ENCODE measurements around the gene CD40. TPM values are rescaled to one million over a fixed set of nuclear protein-coding genes. Genes with fewer than 3 reads are reported as not detected.

CD40 gene
- total RNA-seq, 2 experiments from 2014 or later, result 1.3 to 2.2 TPM

- DNase-seq, result no peak
- H3K4me1 Mint-ChIP-seq, result no peaks in the 10 kb centered on the region
- H3K27ac Mint-ChIP-seq, result no peak overlapping the region
- H3K27me3 Mint-ChIP-seq, result peaks cover 13% of the 10 kb centered on the region
- no peaks in the 10 kb centered on the region for H3K9me3 Mint-ChIP-seq (ENCODE audit: low read depth)
- CTCF ChIA-PET, result interaction anchor here (0.9 to 1.4 kb wide), 4 partner anchors 15 to 165 kb away, joined by 3 to 6 read pairs (median 4); no protein-coding TSS in a partner anchor
- no peaks in the 10 kb centered on the region for H3K36me3 Mint-ChIP-seq
- no peak for ATAC-seq
- no peak overlapping the region for H3K4me3 Mint-ChIP-seq
These were observed 33.8 kb downstream of the CD40 start for GRCh38 chr20:46151936-46152335.

- no peaks in the 10 kb centered on the region for H3K4me1 Mint-ChIP-seq
- no peaks in the 10 kb centered on the region for H3K9me3 Mint-ChIP-seq (ENCODE audit: low read depth)
- H3K27me3 Mint-ChIP-seq, result peaks cover 16% of the 10 kb centered on the region
- H3K27ac Mint-ChIP-seq, result no peak overlapping the region
- ATAC-seq, result no peak
- CTCF ChIA-PET, result interaction anchor here (1.4 kb wide), 2 partner anchors 14 to 130 kb away, joined by 4 to 6 read pairs; no protein-coding TSS in a partner anchor
- H3K4me3 Mint-ChIP-seq, result no peak overlapping the region
- no peak for DNase-seq
- H3K36me3 Mint-ChIP-seq, result no peaks in the 10 kb centered on the region
These were observed 34.9 kb downstream of the CD40 start for GRCh38 chr20:46152824-46153586.

- Mint-ChIP-seq H3K27me3 (peaks cover 20% of the 10 kb centered on the region), H3K27ac (no peak overlapping the region), H3K9me3 (ENCODE audit: low read depth) (no peaks in the 10 kb centered on the region), H3K4me1 (no peaks in the 10 kb centered on the region), H3K4me3 (no peak overlapping the region), H3K36me3 (no peaks in the 10 kb centered on the region)
- DNase-seq, result no peak
- no peak for ATAC-seq
- CTCF ChIA-PET, result no interaction called here
These were observed 36.2 kb downstream of the CD40 start for GRCh38 chr20:46154305-46154704.

GRCh38 chr20:46154796-46155195 is 36.7 kb downstream of the CD40 start:
- Mint-ChIP-seq H3K4me1 (no peaks in the 10 kb centered on the region), H3K27ac (no peak overlapping the region), H3K27me3 (peaks cover 18% of the 10 kb centered on the region), H3K9me3 (ENCODE audit: low read depth) (no peaks in the 10 kb centered on the region), H3K36me3 (no peaks in the 10 kb centered on the region), H3K4me3 (no peak overlapping the region)
- ATAC-seq (no peak), DNase-seq (no peak)
- CTCF ChIA-PET, result no interaction called here

GRCh38 chr20:46156065-46156464 is 38.0 kb downstream of the CD40 start:
- Mint-ChIP-seq H3K27me3 (peaks cover 18% of the 10 kb centered on the region), H3K27ac (no peak overlapping the region), H3K36me3 (no peaks in the 10 kb centered on the region), H3K4me1 (no peaks in the 10 kb centered on the region), H3K4me3 (no peak overlapping the region), H3K9me3 (ENCODE audit: low read depth) (no peaks in the 10 kb centered on the region)
- CTCF ChIA-PET, result no interaction called here
- ATAC-seq (no peak), DNase-seq (no peak)

- no peak for ATAC-seq
These were observed 39.0 kb downstream of the CD40 start for GRCh38 chr20:46157076-46157592.

GRCh38 chr20:46157625-46158024 is 39.5 kb downstream of the CD40 start:
- no peak overlapping the region for H3K27ac Mint-ChIP-seq
- no peak overlapping the region for H3K4me3 Mint-ChIP-seq
- H3K27me3 Mint-ChIP-seq, result peaks cover 21% of the 10 kb centered on the region
- no peaks in the 10 kb centered on the region for H3K4me1 Mint-ChIP-seq
- DNase-seq, result no peak
- H3K36me3 Mint-ChIP-seq, result no peaks in the 10 kb centered on the region
- CTCF ChIA-PET, result interaction anchor here (1.1 to 1.3 kb wide), 2 partner anchors 9 to 170 kb away, joined by 3 read pairs; no protein-coding TSS in a partner anchor
- no peaks in the 10 kb centered on the region for H3K9me3 Mint-ChIP-seq (ENCODE audit: low read depth)
- no peak for ATAC-seq

More at GRCh38 chr20:46157076-46157592, 39.0 kb downstream of the CD40 start:
- Mint-ChIP-seq H3K4me3 (no peak overlapping the region), H3K36me3 (no peaks in the 10 kb centered on the region), H3K27ac (no peak overlapping the region), H3K4me1 (no peaks in the 10 kb centered on the region), H3K27me3 (peaks cover 18% of the 10 kb centered on the region), H3K9me3 (ENCODE audit: low read depth) (no peaks in the 10 kb centered on the region)
- DNase-seq, result no peak
- CTCF ChIA-PET, result interaction anchor here (1.1 to 1.3 kb wide), 2 partner anchors 9 to 169 kb away, joined by 3 read pairs; no protein-coding TSS in a partner anchor

- DNase-seq, result no peak
- H3K27ac Mint-ChIP-seq, result no peak overlapping the region
- H3K9me3 Mint-ChIP-seq (ENCODE audit: low read depth), result no peaks in the 10 kb centered on the region
- no peaks in the 10 kb centered on the region for H3K4me1 Mint-ChIP-seq
- no peak for ATAC-seq
- CTCF ChIA-PET, result interaction anchor here (1.0 to 1.3 kb wide), 2 partner anchors 8 to 25 kb away, joined by 3 read pairs; no protein-coding TSS in a partner anchor
- H3K27me3 Mint-ChIP-seq, result peaks cover 21% of the 10 kb centered on the region
- no peaks in the 10 kb centered on the region for H3K36me3 Mint-ChIP-seq
- no peak overlapping the region for H3K4me3 Mint-ChIP-seq
These were observed 40.4 kb downstream of the CD40 start for GRCh38 chr20:46158476-46158987.

GRCh38 chr20:46159101-46159897 is 41.2 kb downstream of the CD40 start:
- no peaks in the 10 kb centered on the region for H3K9me3 Mint-ChIP-seq (ENCODE audit: low read depth)
- no peak overlapping the region for H3K4me3 Mint-ChIP-seq
- no peak for ATAC-seq

GRCh38 chr20:46160661-46161060 is 42.5 kb downstream of the CD40 start:
- H3K4me1 Mint-ChIP-seq, result no peaks in the 10 kb centered on the region
- no peaks in the 10 kb centered on the region for H3K36me3 Mint-ChIP-seq
- peaks cover 16% of the 10 kb centered on the region for H3K27me3 Mint-ChIP-seq
- DNase-seq (no peak), ATAC-seq (no peak)
- CTCF ChIA-PET, result no interaction called here
- no peak overlapping the region for H3K27ac Mint-ChIP-seq
- no peaks in the 10 kb centered on the region for H3K9me3 Mint-ChIP-seq (ENCODE audit: low read depth)
- no peak overlapping the region for H3K4me3 Mint-ChIP-seq

More at GRCh38 chr20:46159101-46159897, 41.2 kb downstream of the CD40 start:
- DNase-seq, result no peak
- CTCF ChIA-PET, result interaction anchor here (1.1 kb wide), 1 partner anchor 8 kb away, joined by 3 read pairs; no protein-coding TSS in a partner anchor
- Mint-ChIP-seq H3K36me3 (no peaks in the 10 kb centered on the region), H3K4me1 (no peaks in the 10 kb centered on the region), H3K27me3 (peaks cover 21% of the 10 kb centered on the region), H3K27ac (no peak overlapping the region)

GRCh38 chr20:46161921-46162320 is 43.8 kb downstream of the CD40 start:
- ATAC-seq (no peak), DNase-seq (no peak)
- H3K9me3 Mint-ChIP-seq (ENCODE audit: low read depth), result no peaks in the 10 kb centered on the region
- H3K4me3 Mint-ChIP-seq, result no peak overlapping the region
- CTCF ChIA-PET, result interaction anchor here (1.7 kb wide), 1 partner anchor 13 kb away, joined by 5 read pairs; no protein-coding TSS in a partner anchor
- no peak overlapping the region for H3K27ac Mint-ChIP-seq
- no peaks in the 10 kb centered on the region for H3K4me1 Mint-ChIP-seq
- H3K36me3 Mint-ChIP-seq, result no peaks in the 10 kb centered on the region
- peaks cover 20% of the 10 kb centered on the region for H3K27me3 Mint-ChIP-seq

- DNase-seq (no peak), ATAC-seq (no peak)
- no peaks in the 10 kb centered on the region for H3K36me3 Mint-ChIP-seq
- no peak overlapping the region for H3K4me3 Mint-ChIP-seq
- H3K4me1 Mint-ChIP-seq, result no peaks in the 10 kb centered on the region
- H3K27ac Mint-ChIP-seq, result no peak overlapping the region
- H3K27me3 Mint-ChIP-seq, result peaks cover 13% of the 10 kb centered on the region
- CTCF ChIA-PET, result no interaction called here
- H3K9me3 Mint-ChIP-seq (ENCODE audit: low read depth), result no peaks in the 10 kb centered on the region
These were observed 46.1 kb downstream of the CD40 start for GRCh38 chr20:46164254-46164653.

GRCh38 chr20:46167080-46167479 is 49.0 kb downstream of the CD40 start:
- H3K4me1 Mint-ChIP-seq, result no peaks in the 10 kb centered on the region
- DNase-seq (no peak), ATAC-seq (no peak)
- H3K27ac Mint-ChIP-seq, result no peak overlapping the region
- CTCF ChIA-PET, result interaction anchor here (0.8 to 2.4 kb wide), 5 partner anchors 9 to 154 kb away, joined by 3 to 10 read pairs (median 4); no protein-coding TSS in a partner anchor
- H3K9me3 Mint-ChIP-seq (ENCODE audit: low read depth), result no peaks in the 10 kb centered on the region
- H3K4me3 Mint-ChIP-seq, result no peak overlapping the region
- H3K36me3 Mint-ChIP-seq, result no peaks in the 10 kb centered on the region
- H3K27me3 Mint-ChIP-seq, result peaks cover 26% of the 10 kb centered on the region

All from activated CD8-positive, alpha-beta memory T cell treated with anti-CD3 and anti-CD28 coated beads, Interleukin-2, amount 10 ng/mL, durations not matched to agents 7 days and 5 days (primary cell).